HG03439 (cell line): ENCODE measurements around the gene SLC4A1AP.
A peak's percentile ranks its signal among the peaks of the same experiment; 100 is the strongest.
"Not testable (repeated sequence)": the region's sequence is repeated elsewhere in the genome, so short reads cannot be mapped to it uniquely, and the experiment has no call there.

Source experiments
- ATAC-seq: cut with Tn5 transposase; IDR thresholded peaks from one replicate; pipeline ENCODE4 v1.9.1; 2021; ENCODE audit warnings: mild to moderate bottlenecking, moderate library complexity; ENCODE audit not compliant: unreplicated experiment

The SLC4A1AP gene

DNA sequence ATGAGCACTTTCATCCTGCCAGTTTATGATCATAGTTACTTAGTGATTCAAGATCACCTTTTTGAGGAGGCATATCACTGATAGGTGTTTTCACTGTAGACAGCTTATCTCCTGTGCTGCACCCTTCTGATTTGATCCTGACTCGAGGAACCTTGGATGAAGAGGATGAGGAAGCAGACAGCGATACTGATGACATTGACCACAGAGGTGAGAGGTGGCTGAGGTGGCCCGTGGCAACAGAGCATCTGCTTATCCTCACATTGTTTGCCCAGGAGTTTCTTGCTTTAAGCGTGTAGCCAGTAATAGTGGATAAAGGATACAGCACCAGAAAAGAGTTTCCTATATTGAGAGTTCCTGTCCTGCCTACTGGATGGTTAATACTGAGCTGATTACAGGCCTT is 16.0 kb upstream of the SLC4A1AP start:
- ATAC-seq, result no peak

DNA sequence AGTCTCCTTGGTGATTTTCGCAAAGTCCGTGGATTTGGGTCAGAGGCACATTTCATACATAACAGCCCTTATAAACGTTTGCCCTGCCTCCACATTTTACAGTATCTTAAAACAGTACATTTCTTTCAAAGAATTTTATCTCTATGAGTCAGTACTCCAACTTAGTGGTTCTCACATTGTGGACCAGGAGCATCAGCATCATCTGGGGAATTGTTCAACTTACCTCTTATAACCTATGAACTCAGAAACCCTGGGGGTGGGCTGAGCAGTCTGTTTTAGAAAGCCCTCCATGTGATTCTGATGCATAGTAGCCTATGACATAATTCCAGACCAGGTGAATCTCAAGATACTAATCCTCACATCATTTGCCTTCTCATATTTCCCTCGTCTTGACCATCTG is 12.6 kb upstream of the SLC4A1AP start:
- no peak for ATAC-seq

GRCh38 chr2:27652341-27652740 is 11.3 kb upstream of the SLC4A1AP start:
- no peak for ATAC-seq

- ATAC-seq, result no peak
These were observed 10.9 kb upstream of the SLC4A1AP start for GRCh38 chr2:27652790-27653189.

- ATAC-seq, result no peak
These were observed 10.3 kb upstream of the SLC4A1AP start for GRCh38 chr2:27653397-27653796.

- ATAC-seq, result no peak
These were observed 8.3 kb upstream of the SLC4A1AP start for GRCh38 chr2:27655155-27655951.

DNA sequence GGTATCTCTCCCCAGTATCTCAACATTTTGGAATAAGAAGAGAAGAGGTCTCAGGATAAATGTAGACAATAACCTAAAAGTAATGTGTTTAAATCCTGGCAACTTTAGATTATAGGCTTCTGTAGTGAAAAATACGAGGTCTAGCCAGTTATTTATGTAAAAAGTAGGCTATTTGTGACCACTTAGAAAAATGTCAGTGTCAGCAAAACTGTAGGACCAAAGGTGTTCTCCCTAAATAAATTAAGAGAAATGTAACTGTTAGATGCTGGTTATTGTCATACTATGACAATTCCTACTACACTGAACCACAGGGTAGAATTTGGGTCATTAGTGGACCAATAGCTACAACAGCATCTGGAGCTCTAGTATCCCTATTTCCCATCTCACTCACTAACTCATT is 2.3 kb upstream of the SLC4A1AP start:
- no peak for ATAC-seq

DNA sequence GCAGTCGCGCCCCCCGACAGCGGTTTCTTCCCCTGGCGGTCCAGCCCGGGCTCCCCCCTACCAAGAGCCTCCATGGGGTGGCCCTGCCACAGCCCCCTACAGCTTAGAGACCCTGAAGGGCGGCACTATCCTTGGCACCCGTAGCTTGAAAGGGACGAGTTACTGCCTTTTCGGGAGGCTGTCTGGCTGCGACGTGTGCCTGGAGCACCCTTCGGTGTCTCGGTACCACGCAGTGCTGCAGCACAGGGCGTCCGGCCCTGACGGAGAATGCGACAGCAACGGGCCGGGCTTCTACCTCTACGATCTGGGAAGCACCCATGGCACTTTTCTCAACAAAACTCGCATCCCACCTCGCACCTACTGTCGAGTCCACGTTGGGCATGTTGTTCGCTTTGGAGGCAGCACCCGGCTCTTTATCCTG is 475 bp downstream of the SLC4A1AP start:
- peak; percentile 8 for ATAC-seq

- ATAC-seq, result no peak
These were observed 1.1 kb downstream of the SLC4A1AP start for GRCh38 chr2:27664622-27665363.

GRCh38 chr2:27667446-27667845 is 3.8 kb downstream of the SLC4A1AP start:
- ATAC-seq, result no peak

DNA sequence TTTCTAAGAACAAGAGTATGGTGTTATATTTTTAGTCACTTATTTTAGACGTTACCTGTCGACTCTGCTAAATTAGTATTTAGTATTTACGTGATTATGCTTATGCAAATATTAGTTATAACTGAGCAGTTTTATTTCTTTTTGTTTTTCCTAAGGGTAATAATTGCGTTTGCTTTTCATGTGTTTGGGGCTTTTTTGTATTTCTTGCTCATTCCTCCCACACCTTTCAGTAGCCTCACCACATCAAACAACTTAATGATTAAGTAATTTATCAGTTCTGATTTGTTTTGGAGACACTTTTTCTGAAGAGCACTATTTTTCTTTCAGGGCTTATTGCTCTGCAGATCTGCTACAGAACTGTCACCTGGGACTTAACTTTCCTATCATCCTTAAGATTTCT is 7.5 kb downstream of the SLC4A1AP start:
- no peak for ATAC-seq

GRCh38 chr2:27672723-27673486 is 9.2 kb downstream of the SLC4A1AP start:
- no peak for ATAC-seq

- no peak for ATAC-seq
These were observed 16.9 kb downstream of the SLC4A1AP start for GRCh38 chr2:27680571-27680970.

- ATAC-seq, result no peak
These were observed 18.2 kb downstream of the SLC4A1AP start for GRCh38 chr2:27681841-27682240.

DNA sequence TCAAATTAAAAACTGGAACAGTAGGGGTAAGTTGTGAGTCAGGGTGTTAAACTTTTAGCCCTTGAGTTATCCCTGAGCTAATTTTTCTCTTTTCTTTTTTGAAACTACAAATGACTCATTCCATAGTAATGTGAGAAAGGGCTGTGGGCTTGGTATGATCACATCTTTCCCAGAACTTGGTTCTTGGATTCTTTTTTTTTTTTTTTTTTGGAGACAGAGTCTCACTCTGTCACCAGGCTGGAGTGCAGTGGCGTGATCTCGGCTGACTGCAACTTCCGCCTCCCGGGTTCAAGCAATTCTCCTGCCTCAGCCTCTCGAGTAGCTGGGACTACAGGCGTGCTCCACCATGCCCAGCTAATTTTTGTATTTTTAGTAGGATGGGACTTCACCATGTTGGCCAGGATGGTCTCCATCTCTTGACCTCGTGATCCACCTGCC is 18.7 kb downstream of the SLC4A1AP start:
- not testable (repeated sequence) for ATAC-seq

DNA sequence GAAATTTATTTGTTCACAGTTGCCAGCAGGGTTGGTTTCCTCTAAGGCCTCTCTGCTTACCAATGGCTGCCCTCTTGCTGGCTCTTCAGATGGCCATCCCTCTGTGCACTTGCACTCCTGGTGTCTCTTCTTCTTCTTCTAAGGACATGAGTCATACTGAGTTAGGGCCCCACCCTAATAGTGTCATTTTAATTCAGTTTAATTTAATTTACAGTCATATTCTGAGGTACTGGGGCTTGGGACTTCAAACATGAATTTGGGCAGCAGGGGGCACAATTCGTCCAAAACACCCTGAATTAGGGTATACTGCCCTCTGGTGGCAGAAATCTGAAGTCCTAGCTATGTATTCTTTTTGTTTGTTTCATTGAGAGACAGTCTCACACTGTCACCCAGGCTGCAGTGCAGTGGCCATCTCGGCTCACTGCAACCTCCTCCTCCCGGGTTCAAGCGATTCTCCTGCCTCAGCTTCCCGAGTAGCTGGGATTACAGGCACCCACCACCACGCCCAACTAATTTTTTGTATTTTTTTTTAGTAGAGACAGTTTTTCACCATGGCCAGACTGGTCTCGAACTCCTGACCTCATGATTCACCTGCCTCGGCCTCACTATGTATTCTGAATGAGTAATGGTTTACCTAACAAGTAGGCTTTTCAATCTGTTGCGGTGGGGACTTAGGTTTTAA is 19.8 kb downstream of the SLC4A1AP start:
- peak; percentile 62 for ATAC-seq

DNA sequence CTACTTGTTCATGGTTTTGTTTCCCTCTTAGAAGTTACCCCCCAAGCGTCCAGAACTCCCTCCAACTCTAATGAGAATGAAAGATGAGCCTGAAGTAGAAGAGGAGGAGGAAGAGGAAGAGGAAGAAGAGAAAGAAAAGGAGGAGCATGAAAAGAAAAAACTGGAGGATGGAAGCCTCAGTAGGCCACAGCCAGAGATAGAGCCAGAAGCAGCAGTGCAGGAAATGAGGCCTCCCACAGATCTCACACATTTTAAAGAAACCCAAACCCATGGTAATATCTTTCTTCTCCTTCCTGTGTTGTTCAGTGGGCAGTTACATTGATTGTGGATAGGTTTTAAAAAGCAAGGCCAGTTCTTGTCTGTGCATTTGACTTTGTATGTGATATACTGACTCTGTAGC is 21.3 kb downstream of the SLC4A1AP start:
- ATAC-seq, result not testable (repeated sequence)

- ATAC-seq, result no peak
These were observed 21.9 kb downstream of the SLC4A1AP start for GRCh38 chr2:27685577-27685976.

- ATAC-seq, result no peak
These were observed 23.5 kb downstream of the SLC4A1AP start for GRCh38 chr2:27687232-27687631.

DNA sequence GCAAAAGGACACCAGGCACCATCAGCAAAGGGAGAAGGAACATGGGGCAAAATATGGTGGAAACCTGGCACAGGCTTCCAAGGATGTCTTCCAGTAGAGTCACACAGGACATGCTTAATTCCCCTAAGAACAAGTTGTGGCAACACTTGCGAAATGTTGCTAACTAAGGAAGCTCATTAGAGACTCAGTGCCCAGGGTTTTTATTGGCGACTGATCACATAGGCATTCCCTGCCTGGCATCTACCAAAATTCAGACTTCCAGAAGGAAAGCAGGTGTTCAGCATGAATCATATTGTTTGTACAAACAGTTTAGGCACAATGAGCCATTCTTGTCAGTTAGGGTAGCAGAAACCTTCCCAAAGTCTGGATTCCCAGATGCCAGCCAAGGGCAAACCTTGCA is 25.7 kb downstream of the SLC4A1AP start:
- no peak for ATAC-seq

DNA sequence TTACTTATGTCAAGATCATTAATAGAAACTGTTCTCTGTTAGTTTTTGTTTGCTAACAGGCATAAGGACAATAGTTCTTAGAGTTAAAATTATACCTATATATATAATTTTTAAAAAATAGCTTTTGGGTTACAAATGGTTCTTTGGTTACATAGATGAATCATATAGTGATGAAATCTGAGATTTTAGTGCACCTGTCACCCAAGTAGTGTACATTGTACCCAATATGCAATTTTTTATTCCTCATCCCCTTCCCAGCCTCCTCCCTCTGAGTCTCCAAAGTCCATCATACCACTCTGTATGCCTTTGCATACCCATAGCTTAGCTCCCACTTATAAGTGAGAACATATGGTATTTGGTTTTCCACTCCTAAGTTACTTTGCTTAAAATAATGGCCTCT is 26.4 kb downstream of the SLC4A1AP start:
- ATAC-seq, result no peak
